Amniotic stem cell (primary cell): ENCODE results near the gene LMOD1.
A peak's percentile ranks its signal among the peaks of the same experiment; 100 is the strongest.
"Not testable (repeated sequence)": the region's sequence is repeated elsewhere in the genome, so short reads cannot be mapped to it uniquely, and the experiment has no call there.

Experiments
- DNase-seq: peaks from one replicate; lab custom pipeline; 2025; lab: John Stamatoyannopoulos, UW

The LMOD1 gene

DNA sequence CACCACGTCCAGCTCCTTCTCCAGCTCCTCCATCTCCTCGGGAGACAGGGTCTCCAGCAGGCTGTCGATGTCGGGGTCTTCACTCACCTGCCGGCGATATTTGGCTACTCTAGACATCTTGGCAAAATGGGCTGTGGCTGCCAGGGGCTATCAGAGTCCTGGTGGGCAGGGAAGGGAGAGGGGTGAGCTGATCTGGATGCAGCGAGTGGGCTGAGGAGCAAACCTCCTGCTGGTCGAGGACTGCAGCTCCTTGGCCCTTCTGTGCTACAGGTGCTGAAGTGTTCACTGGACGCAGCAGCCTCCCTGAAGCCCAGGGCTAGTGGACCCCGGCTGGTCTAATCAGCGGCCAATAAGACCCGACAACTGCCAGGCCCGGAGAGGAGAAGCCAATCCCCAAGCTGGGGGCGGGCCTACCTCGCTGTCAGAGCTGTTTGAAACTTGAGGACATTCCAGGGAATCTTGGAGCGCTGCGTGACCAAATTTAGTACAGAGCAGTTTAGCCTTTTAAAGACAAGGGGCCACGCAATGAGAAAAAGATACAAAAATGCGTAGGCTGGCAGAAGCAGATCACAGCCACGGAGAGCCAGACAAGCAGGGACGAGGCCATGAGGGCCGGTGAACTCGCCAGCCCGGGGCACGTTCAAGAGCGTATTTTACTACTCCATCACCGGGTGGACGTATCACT, at the start of gene LMOD1:
Gene LMOD1, minus strand, starts transcription at position 325 of the 685 bp plus-strand sequence. Its CDS starts 208 bp downstream, at position 117.
- DNase-seq = peak; percentile 94

DNA sequence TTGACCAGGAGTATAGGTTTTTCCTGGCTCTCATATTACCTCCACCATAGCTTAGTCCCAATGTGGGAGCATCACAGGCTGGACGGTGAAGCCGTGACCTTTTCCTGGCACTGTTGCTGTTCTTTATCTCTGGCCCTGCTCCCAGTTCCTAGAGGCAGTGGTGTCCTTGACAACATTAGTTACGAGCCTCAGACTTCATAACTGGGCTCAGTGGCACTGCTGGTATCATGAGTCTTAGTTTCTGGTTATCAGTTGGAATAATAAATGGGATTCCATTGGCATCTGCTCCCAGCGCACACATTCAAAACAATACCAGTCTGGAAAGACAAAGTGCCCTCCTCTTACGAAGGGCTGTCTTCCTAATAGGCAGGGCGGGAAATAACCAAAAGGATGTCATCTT, 44.1 kb upstream of the LMOD1 start:
- no peak for DNase-seq

DNA sequence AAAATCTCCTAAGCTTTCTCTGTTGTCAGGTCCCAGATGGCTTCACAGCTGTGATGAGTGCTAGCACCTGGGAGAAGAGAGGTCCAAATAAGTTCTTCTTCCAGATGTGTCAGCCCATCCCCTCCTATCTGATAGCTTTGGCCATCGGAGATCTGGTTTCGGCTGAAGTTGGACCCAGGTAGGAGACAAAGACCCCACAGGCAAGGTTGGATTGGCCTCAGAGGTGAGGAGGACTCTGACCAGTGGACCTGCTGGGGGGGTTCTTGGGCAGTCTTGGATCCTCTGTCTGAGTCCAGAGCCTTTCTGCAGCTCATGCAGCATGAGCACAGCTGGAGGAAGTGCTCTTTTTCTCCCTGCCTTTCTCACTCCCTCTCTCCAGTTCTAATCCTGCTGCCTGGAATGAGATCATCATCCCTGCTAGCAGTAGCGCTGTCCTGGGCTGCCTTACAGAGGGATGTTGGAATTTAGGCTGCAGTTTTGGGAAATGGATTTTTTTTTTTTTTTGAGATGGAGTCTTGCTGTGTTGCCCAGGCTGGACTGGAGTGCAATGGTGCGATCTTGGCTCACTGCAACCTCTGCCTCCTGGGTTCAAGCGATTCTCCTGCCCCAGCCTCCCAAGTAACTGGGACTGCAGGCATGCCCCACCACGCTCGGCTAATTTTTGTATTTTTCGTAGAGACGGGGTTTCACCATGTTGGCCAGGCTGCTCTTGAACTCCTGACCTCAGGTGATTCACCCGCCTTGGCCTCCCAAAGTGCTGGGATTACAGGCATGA, 43.2 kb upstream of the LMOD1 start:
- no peak for DNase-seq

DNA sequence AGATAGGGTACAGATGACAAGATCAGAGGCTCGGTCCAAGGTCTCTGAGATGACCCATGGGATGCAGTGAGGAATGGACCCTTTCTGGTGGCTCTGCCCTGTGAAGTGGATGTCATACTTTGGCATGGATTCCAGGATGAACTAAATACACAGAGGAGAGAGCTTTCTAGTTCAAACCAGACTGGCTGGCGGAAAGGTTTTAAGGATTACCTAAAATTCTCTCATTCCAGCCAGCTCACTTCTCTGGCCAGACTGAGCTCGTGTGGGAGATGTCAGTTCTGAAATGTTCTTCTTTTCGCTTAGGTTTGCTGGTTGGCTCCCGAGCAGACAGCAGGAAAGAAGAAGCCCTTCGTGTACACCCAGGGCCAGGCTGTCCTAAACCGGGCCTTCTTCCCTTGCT, 42.3 kb upstream of the LMOD1 start:
- no peak for DNase-seq

DNA sequence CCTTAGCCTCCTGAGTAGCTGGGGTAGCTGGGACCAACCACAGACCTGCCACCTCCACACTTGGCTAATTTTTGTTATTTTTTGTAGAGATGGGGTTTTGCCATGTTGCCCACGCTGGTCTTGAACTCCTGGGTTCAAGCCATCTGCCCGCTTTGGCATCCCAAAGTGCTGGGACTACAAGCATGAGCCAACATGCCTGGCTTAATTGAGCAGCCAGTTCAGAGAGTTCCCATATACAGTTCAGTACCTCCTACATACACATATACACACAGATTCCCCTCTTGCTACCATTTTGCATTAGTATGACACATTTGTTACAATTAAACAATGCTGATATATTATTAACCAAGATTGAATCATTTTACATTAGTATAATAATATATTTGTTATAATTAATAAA, 39.0 kb upstream of the LMOD1 start:
- DNase-seq = no peak

DNA sequence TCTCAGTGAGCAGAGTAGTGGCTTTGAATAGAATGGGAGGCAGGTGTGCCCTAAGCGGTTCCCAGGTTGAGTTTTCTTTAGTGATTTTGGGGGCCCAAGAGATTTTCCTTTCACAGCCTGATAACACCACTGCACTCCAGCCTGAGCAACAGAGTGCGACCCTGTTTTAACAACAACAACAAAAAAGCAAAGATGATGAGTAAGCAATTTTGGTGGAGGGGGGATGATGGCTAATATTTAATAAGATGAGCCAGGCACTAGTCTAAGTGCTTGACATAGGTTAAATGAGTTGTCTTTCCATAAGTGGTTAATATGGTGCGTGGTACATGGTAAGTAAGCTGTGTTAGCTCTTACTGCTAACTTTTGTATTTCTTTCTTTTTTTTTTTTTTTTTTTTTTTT, 38.1 kb upstream of the LMOD1 start:
- DNase-seq = no peak

DNA sequence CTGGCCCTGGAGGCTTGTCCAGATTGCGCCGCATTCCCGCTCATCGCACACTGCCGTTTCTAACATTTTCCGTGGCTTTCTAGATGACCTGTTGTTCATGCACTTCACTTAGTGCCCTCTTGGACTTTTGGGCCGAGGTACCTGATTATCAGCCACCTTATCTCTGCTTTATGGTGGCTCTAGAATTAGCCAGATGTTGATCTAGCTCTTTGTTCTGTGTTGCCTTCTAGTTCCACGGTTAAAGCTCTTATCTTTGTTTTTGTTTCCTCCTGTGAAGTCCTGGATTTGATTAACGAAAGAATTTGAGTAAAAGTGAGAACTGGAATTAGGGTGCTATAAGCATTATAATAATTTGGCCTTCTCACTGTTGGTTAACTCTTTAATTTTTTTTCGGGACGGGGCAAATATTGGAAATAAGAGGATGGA, 37.0 kb upstream of the LMOD1 start:
- no peak for DNase-seq

DNA sequence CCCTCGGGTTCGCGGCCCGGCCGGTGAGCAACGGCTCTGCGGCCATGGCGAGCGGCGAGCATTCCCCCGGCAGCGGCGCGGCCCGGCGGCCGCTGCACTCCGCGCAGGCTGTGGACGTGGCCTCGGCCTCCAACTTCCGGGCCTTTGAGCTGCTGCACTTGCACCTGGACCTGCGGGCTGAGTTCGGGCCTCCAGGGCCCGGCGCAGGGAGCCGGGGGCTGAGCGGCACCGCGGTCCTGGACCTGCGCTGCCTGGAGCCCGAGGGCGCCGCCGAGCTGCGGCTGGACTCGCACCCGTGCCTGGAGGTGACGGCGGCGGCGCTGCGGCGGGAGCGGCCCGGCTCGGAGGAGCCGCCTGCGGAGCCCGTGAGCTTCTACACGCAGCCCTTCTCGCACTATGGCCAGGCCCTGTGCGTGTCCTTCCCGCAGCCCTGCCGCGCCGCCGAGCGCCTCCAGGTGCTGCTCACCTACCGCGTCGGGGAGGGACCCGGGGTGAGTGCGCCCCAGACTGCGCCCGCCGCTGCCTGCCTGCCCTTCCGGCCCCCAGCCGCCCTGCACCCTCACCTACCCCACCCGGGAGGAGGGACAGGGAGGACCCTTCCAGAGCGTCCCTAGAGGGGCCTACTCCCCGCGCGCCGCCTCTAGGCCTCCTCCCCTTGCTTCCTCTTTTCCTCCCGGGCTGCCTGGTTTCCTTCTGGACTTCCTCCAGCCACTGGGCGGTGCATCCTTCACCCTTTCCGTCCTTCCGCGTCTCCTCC, 36.5 kb upstream of the LMOD1 start, which contains the start of gene RNPEP:
Gene RNPEP, plus strand, starts transcription at position 26 of the 757 bp plus-strand sequence. Its CDS starts 19 bp downstream, at position 45.
- DNase-seq = peak; percentile 61

DNA sequence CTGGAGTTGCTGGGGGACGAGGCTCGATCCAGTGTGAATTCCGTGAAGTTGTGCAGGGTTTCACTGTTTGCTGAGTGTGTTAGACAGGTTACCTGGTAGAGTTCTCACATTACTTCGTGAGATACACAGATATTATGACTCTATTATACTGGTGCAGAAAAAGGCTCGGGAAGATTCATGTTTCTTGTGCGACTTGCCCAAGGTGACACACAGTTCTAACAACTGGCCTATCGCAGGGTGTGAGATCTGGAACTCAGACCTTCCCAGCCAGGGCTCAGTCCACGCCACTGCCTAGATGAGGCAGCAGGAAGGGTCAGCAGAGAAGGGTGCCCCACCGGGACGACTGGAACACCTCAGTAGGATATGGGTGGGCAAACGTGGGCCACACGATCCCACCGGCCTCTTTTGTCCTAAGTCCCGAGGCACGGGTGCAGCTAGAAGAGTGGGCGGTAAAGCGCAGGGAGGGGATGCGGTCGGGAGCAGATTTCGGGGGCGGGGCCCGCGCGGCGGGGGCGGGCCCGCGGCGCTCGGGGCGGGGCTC, 35.8 kb upstream of the LMOD1 start:
- no peak for DNase-seq

DNA sequence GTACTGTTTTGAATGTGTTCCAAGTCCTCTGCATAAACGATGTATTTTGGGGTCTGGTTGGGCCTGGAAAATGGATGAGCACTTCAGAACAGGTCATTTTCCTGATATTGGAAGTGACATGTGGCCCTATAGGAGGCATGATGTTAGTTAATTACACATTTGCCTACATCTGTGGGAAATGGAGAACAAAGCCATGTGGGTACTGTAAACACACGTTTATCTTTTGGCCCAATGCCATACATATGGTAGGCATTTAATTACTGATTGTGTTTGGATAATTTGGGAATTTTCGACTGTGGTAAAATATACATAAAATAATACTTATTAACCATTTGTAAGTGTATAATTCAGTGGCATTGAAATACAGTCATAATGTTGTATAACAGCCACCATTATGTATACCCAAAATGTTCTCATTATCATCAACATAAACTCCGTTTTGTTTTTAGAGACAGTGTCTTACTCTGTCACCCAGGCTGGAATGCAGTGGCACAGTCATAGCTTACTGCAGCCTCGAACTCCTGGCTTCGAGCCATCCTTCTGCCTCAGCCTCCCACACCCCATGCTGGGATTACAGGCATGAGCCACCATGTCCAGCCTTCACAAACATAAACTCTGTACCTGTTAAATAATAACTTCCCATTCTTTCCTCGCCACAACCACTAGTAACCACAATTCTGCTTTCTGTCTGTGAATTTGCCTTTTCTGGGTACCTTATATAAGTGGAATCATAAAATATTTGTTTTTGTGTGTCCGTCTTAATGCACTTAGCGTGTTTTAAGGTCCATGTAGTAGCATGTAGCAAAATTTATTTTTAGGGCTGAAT, 24.2 kb upstream of the LMOD1 start:
- DNase-seq = no peak

DNA sequence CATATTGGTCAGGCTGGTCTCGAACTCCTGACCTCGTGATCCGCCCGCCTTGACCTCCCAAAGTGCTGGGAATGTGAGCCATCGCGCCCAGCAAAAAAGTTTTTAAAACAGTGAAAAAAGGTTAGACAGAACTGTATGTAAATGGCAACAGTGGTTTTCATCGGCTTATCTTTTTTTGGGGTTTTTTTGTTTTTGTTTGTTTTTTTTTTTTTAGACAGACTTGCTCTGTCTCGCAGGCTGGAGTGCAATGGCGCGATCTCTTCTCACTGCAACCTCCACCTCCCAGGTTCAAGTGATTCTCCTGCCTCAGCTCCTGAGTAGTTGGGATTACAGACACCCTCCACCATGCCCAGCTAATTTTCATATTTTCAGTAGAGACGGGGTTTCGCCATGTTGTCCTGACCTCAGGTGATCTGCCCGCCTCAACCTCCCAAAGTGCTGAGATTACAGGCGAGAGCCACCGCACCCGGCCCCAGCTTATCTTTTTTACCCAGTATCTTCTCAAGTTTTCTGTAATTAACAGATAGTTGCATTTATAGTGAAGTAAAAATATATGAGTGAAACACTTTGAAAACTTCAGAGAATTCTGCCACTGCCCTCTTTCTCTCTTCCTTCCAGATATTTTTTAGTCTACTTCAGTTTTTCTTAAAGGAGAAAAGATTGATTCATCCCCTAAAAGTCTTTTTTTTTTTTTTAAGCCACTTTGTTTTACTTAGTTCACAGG, 22.0 kb upstream of the LMOD1 start:
- DNase-seq = no peak

DNA sequence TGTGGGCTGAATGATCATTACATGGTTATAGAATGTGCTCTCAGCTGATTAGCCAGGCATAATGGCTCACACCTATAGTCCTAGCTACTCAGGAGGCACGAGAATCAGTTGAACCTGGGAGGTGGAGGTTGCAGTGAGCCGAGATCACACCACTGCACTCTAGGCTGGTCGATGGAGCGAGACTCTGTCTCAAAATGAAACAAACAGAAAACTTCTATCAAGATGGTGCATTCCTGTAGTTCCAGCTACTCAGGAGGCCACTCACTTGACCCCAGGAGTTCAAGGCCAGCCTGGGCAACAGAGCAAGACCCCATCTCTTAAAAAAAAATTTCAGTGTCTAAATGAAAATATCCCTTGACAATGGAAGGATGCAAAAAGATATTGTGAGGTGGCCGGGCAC, 19.8 kb upstream of the LMOD1 start:
- no peak for DNase-seq

DNA sequence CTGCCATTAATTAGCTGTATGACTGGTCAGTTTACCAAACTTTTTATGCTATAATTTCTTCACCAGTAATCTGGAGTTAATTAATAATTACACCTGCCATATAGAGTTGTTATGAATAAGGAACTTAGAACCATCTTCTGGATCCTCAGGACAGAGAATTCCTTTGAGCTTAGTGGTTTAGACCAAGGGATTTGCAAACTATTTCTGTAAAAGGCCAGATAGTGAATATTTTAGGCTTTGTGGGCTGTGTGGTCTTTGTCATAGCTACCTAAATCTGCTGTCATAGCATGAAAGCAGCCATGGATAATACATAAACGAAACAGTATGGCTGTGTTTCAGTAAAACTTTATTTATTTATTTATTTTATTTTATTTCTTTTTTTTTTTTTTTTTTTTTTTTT, 17.9 kb upstream of the LMOD1 start:
- DNase-seq = peak; percentile 71

DNA sequence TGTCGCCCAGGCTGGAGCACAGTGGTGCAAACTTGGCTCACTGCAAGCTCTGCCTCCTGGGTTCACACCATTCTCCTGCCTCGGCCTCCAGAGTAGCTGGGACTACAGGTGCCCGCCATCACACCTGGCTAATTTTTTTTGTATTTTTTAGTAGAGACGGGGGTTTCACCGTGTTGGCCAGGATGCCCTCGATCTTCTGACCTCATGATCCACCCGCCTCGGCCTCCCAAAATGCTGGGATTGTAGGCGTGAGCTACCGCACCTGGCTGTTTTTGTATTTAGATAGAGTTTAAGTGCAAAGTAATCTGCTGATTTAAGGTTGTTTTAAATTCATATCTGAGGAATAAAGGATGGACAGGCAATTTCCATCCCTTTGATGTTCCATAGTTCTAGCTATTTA, 16.0 kb upstream of the LMOD1 start:
- not testable (repeated sequence) for DNase-seq

DNA sequence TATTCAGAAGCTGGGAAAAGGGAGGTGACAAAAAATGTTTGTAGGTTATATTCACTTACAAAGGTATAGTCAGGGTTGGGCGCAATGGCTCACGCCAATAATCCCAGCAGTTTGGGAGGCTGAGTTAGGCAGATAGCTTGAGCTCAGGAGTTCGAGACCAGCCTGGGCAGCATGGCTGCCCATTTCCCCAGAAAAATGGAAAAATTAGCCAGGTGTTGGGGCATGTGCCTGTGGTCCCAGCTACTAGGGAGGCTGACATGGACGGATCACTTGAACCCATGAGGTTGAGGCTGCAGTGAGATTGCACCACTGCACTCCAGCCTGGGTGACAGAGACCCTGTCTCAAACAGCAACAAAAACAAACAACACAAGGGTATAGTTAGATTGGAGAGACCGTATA, 12.0 kb upstream of the LMOD1 start:
- no peak for DNase-seq

DNA sequence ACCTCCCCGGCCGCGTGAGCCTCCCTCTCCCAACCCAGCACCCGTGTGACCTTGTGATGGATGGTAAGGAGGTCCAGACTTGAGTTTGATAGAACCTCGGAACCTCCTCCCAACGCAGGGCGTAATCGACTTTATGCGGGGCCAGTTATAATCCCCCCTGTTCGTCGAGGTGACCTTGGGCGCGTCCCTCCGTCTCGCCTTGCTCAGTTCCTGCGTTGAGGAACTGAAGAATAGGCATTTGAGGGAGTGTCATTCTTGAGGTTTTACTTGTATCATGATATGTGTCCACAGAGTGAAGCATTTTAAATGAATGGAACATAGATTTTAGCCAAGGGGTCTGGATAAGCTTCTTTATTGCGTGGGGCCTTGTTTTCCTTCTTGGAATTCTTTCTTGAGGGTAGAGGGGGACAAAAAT, 9.4 kb upstream of the LMOD1 start:
- DNase-seq = no peak

DNA sequence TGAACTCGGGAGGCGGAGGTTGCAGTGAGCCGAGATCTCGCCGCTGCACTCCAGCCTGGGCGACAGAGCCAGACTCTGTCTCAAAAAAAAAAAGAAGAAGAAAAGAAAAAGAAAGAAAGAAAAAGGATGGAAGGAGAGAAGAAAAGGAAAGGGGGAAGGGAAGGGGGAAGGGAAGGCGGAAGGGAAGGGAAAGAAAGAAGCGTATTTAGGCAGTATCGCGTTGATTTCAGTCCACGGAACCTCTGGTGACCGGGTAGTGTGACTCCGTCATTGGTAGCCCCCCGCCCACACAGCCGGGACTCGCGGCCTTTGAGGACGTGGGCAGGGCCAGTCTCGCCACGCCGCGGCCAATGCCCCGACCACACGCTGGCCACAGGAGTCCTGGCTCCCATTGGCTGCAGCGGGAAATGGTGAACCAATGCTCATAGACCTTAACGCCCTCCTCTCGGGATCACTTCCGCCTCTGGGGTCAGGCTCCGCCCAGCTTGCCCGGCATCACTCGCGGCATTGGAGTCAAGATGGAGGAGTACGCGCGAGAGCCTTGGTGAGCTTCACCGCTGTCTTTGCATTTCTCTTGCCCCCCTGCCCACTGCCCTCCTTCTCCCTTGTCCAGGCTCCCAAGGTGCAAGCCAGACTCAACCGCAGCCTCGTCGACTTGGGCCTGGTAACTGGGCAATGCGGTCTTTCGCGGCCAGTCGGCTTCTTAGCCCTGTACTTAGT, 8.8 kb upstream of the LMOD1 start, which contains the start of gene TIMM17A:
Gene TIMM17A, plus strand, starts transcription at position 495 of the 720 bp plus-strand sequence. Its CDS starts 24 bp downstream, at position 519.
- peak; percentile 98 for DNase-seq

DNA sequence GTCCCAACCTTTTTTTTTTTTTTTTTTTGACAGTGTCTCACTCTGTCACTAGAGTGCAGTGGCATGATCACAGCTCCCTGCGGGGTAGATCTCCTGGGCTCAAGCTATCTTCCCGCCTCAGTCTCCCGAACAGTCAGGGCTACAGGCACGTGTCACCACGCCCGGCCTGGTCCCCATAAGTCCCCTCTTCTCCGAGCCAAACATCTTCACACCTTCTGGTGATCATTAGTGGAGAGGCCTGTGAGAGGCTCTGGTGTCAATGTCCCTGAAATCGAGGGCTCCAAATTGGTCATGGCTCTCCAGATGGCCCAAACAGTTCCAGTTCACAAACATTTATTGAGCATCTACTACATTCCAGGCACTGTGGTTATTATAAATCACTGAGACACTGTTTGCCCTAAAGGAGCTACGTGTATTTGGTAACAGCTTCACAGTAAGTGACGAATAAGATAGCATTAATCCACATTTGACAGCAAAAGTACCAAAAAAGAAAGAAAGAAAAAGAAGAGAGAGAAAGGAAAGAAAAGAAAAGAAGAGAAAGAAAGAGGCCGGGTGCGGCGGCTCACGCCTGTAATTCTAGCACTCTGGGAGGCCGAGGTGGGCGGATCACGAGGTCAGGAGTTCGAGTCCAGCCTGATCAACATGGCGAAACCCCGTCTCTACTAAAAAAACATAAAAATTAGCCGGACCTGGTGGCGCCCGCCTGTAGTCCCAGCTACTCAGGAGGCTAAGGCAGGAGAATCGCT, 8.1 kb upstream of the LMOD1 start:
- no peak for DNase-seq

DNA sequence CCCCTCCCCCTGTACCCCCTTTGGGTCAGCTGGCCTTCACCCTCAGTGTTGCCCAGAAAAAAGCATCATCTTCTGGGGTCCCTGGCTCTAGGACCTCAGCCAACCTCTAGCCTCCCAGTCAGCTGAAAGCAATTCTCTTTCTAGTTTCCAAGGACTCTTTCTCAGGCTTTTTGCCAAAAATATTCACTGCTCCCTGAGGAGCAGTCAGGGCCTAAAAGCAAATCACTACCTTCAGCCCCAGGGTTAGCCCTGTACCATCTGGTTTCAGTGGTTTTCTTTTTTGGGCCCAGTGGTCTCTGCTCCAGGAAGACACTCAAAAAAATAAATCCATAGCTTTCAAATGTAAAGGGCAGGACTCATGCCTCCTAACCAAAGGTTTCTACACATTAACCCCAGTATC, 3.1 kb upstream of the LMOD1 start:
- no peak for DNase-seq
